COLO668 (cell line): ENCODE data around the gene ICE1.
A peak's percentile ranks its signal among the peaks of the same experiment; 100 is the strongest.
"Not testable (repeated sequence)": the region's sequence is repeated elsewhere in the genome, so short reads cannot be mapped to it uniquely, and the experiment has no call there.

Experiments
- DNase-seq: peaks from one replicate; lab custom pipeline; 2025; ENCODE audit not compliant: unreplicated experiment; lab: John Stamatoyannopoulos, UW

Gene ICE1

GRCh38 chr5:5421961-5422818 is at the start of gene ICE1:
TSS of gene ICE1 (plus strand) at chr5:5422677. CDS start at chr5:5422916, 239 bp downstream.
- peak; percentile 98 for DNase-seq

GRCh38 chr5:5372930-5373329 is 49.5 kb upstream of the ICE1 start:
- DNase-seq, result no peak

GRCh38 chr5:5373351-5373989 is 49.0 kb upstream of the ICE1 start:
- no peak for DNase-seq

GRCh38 chr5:5374009-5374715 is 48.3 kb upstream of the ICE1 start:
- no peak for DNase-seq

- no peak for DNase-seq
Measured at GRCh38 chr5:5377780-5378179, 44.7 kb upstream of the ICE1 start.

- DNase-seq, result no peak
Measured at GRCh38 chr5:5378531-5378930, 43.9 kb upstream of the ICE1 start.

GRCh38 chr5:5380298-5380697 is 42.2 kb upstream of the ICE1 start:
- DNase-seq, result no peak

GRCh38 chr5:5381310-5381913 is 41.1 kb upstream of the ICE1 start:
- no peak for DNase-seq

- DNase-seq, result no peak
Measured at GRCh38 chr5:5383461-5383860, 39.0 kb upstream of the ICE1 start.

- DNase-seq, result no peak
Measured at GRCh38 chr5:5384660-5385330, 37.7 kb upstream of the ICE1 start.

- DNase-seq, result no peak
Measured at GRCh38 chr5:5385331-5385662, 37.2 kb upstream of the ICE1 start.

- no peak for DNase-seq
Measured at GRCh38 chr5:5386329-5386728, 36.1 kb upstream of the ICE1 start.

GRCh38 chr5:5387192-5387591 is 35.3 kb upstream of the ICE1 start:
- DNase-seq, result no peak

- DNase-seq, result no peak
Measured at GRCh38 chr5:5387777-5388176, 34.7 kb upstream of the ICE1 start.

- not testable (repeated sequence) for DNase-seq
Measured at GRCh38 chr5:5390121-5390869, 32.2 kb upstream of the ICE1 start.

- DNase-seq, result not testable (repeated sequence)
Measured at GRCh38 chr5:5392504-5392903, 30.0 kb upstream of the ICE1 start.

- peak; percentile 78 for DNase-seq
Measured at GRCh38 chr5:5394384-5394986, 28.0 kb upstream of the ICE1 start.

- DNase-seq, result not testable (repeated sequence)
Measured at GRCh38 chr5:5395093-5395492, 27.4 kb upstream of the ICE1 start.

- no peak for DNase-seq
Measured at GRCh38 chr5:5398071-5398470, 24.4 kb upstream of the ICE1 start.

GRCh38 chr5:5401095-5401494 is 21.4 kb upstream of the ICE1 start:
- DNase-seq, result no peak
